KMS-11 (cell line): ENCODE measurements around the gene MORN1.

Experiments used
- H2AFZ ChIP-seq: fragments of 200-600 bp; sonication (generic); 2 replicates; pipeline ENCODE4 v1.6.1; 2016; ENCODE audit warnings: antibody characterized with exemption, mixed run types, low read depth
- H3K27ac ChIP-seq: fragments of 200-600 bp; sonication (generic); 2 replicates; pipeline ENCODE4 v1.6.1; 2016; ENCODE audit warnings: mild to moderate bottlenecking, mixed run types
- H3K27me3 ChIP-seq: fragments of 200-600 bp; sonication (generic); 2 replicates; pipeline ENCODE4 v1.6.1; 2017; ENCODE audit warnings: mild to moderate bottlenecking, low read depth, mixed run types, moderate library complexity; ENCODE audit not compliant: insufficient read depth
- H3K36me3 ChIP-seq: fragments of 200-600 bp; sonication (generic); 2 replicates; pipeline ENCODE4 v1.6.1; 2017; ENCODE audit warnings: mild to moderate bottlenecking, mixed run types; ENCODE audit not compliant: insufficient read depth
- H3K4me1 ChIP-seq: fragments of 200-600 bp; sonication (generic); 2 replicates; pipeline ENCODE4 v1.6.1; 2016; ENCODE audit warnings: mild to moderate bottlenecking, low read depth, mixed run types; ENCODE audit not compliant: poor library complexity, severe bottlenecking
- H3K4me2 ChIP-seq: fragments of 200-600 bp; sonication (generic); 2 replicates; pipeline ENCODE4 v1.7.0; 2016; ENCODE audit warnings: mild to moderate bottlenecking, mixed run types
- H3K4me3 ChIP-seq: fragments of 200-600 bp; sonication (generic); IDR thresholded peaks from 2 replicates; pipeline ENCODE4 v1.6.1; 2017; ENCODE audit warnings: low read depth, low read length, mixed read lengths; ENCODE audit not compliant: insufficient read depth
- H3K79me2 ChIP-seq: fragments of 200-600 bp; sonication (generic); 2 replicates; pipeline ENCODE4 v1.6.1; 2016; ENCODE audit warnings: low read depth, mixed run types; ENCODE audit not compliant: insufficient read depth
- H3K9ac ChIP-seq: fragments of 200-600 bp; sonication (generic); 2 replicates; pipeline ENCODE4 v1.6.1; 2016; ENCODE audit warnings: mild to moderate bottlenecking, mixed run types
- H4K20me1 ChIP-seq: fragments of 200-600 bp; sonication (generic); 2 replicates; pipeline ENCODE4 v1.6.1; 2016; ENCODE audit warnings: mild to moderate bottlenecking, mixed run types; ENCODE audit not compliant: insufficient read depth
- CTCF ChIP-seq: fragments of 200-600 bp; sonication (generic); conservative IDR thresholded peaks from 2 replicates; pipeline ENCODE4 v1.6.1; 2017; ENCODE audit warnings: low read depth, mild to moderate bottlenecking, antibody characterized with exemption, low read length, moderate library complexity, mixed read lengths

The MORN1 gene

DNA sequence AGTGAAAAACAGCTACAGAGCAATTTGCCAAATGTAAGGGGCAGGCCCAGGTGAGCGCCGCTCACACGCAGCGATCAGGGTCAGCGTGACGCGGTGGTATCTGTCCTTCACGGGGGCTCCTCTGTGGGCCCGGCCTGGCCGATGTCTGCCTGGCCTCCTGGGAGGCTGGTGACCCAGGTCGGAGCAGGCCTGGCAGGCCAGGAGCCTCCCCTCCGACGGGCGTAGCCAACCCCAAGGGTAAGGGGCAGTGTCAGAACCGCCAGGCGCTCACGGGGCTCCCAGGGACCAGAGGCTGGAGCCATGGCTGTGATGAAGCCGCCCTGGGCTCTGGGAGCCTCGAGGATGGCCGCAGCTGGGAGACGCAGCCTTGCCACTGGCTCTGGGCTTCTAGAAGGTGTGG is 72.1 kb downstream of the MORN1 start:
- Histone ChIP-seq H3K27me3 (peaks cover 75% of the 10 kb centered on the region), H4K20me1 (no peaks in the 10 kb centered on the region), H3K4me1 (no peaks in the 10 kb centered on the region), H2AFZ (no peak overlapping the region), H3K36me3 (no peaks in the 10 kb centered on the region), H3K9ac (no peak overlapping the region), H3K4me2 (no peak overlapping the region), H3K79me2 (no peaks in the 10 kb centered on the region), H3K4me3 (no peak overlapping the region), H3K27ac (no peak overlapping the region)
- no peak for TF ChIP-seq CTCF

- H3K27me3 ChIP-seq, result peaks cover 68% of the 10 kb centered on the region
- no peaks in the 10 kb centered on the region for H3K79me2 ChIP-seq
- H3K36me3 ChIP-seq, result no peaks in the 10 kb centered on the region
- H3K27ac ChIP-seq, result no peak overlapping the region
- TF ChIP-seq CTCF, result no peak
- no peaks in the 10 kb centered on the region for H4K20me1 ChIP-seq
- no peaks in the 10 kb centered on the region for H3K4me1 ChIP-seq
- no peak overlapping the region for H3K9ac ChIP-seq
- no peak overlapping the region for H3K4me3 ChIP-seq
- H2AFZ ChIP-seq, result no peak overlapping the region
- no peak overlapping the region for H3K4me2 ChIP-seq
These were observed 72.8 kb downstream of the MORN1 start for GRCh38 chr1:2318314-2319278.

- Histone ChIP-seq H3K4me3 (no peak overlapping the region), H3K9ac (no peak overlapping the region), H2AFZ (no peak overlapping the region), H3K4me1 (no peaks in the 10 kb centered on the region), H3K36me3 (no peaks in the 10 kb centered on the region), H4K20me1 (no peaks in the 10 kb centered on the region), H3K4me2 (no peak overlapping the region), H3K27me3 (peaks cover 60% of the 10 kb centered on the region), H3K79me2 (no peaks in the 10 kb centered on the region), H3K27ac (no peak overlapping the region)
- TF ChIP-seq CTCF, result no peak
These were observed 73.9 kb downstream of the MORN1 start for GRCh38 chr1:2317230-2318065.

DNA sequence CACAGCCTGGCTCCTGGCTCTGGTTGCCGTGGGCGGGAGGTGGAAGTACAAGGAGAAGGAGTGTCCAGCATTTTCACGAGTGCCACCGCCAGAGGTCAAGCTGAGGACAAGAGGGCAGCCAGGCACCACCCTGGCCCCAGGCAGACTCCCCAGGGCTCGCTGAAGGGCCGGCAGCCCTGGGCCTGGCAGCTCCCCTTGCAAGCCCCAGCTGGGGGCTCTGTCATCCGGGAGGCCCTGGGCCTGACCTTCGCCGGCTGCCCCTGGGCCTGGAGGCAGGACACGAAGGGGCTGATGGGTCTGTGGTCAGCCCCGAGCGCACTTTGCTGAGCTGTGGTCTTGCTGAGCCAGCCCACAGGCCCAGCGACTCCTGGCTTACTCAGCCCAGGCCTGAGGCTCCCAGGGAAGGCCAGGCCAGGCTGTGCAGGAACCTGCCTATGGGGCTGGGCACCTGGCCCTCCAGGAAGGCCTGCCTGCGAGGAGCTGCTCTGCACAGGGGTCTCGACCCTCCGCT is 74.8 kb downstream of the MORN1 start:
- no peaks in the 10 kb centered on the region for H3K36me3 ChIP-seq
- H3K4me3 ChIP-seq, result no peak overlapping the region
- TF ChIP-seq CTCF, result no peak
- no peak overlapping the region for H3K27ac ChIP-seq
- H3K4me2 ChIP-seq, result no peak overlapping the region
- H3K9ac ChIP-seq, result no peak overlapping the region
- no peak overlapping the region for H2AFZ ChIP-seq
- H3K27me3 ChIP-seq, result peaks cover 51% of the 10 kb centered on the region
- no peaks in the 10 kb centered on the region for H3K79me2 ChIP-seq
- no peaks in the 10 kb centered on the region for H4K20me1 ChIP-seq
- H3K4me1 ChIP-seq, result no peaks in the 10 kb centered on the region
